Parathyroid adenoma (tissue), 2 donors: ENCODE results near the gene SOX12.
A peak's percentile ranks its signal among the peaks of the same experiment; 100 is the strongest.
"Not testable (repeated sequence)": the region's sequence is repeated elsewhere in the genome, so short reads cannot be mapped to it uniquely, and the experiment has no call there.

Experiments
- H2AFZ ChIP-seq: fragments of 300-600 bp; sonication (generic); one replicate; pipeline ENCODE4 v1.7.0; 2017; ENCODE audit warnings: antibody characterized with exemption, mild to moderate bottlenecking
- H3K27ac ChIP-seq: fragments of 300-600 bp; sonication (generic); one replicate; pipeline ENCODE4 v1.7.0; 2017
- H3K27me3 ChIP-seq: fragments of 300-600 bp; sonication (generic); one replicate; pipeline ENCODE4 v1.7.0; 2017; ENCODE audit warnings: low read length; ENCODE audit not compliant: control insufficient read depth, insufficient read depth
- H3K36me3 ChIP-seq: fragments of 300-600 bp; sonication (generic); one replicate; pipeline ENCODE4 v1.7.0; 2017; ENCODE audit warnings: low read length; ENCODE audit not compliant: control insufficient read depth, insufficient read depth
- H3K4me1 ChIP-seq: fragments of 300-600 bp; sonication (generic); one replicate; pipeline ENCODE4 v1.7.0; 2017; ENCODE audit warnings: control low read depth
- H3K4me2 ChIP-seq: fragments of 300-600 bp; sonication (generic); one replicate; pipeline ENCODE4 v1.7.0; 2017; ENCODE audit warnings: low read length
- H3K4me3 ChIP-seq: fragments of 300-600 bp; sonication (generic); one replicate; pipeline ENCODE4 v1.7.0; 2017; ENCODE audit warnings: low read depth, low read length
- H3K79me2 ChIP-seq: fragments of 300-600 bp; sonication (generic); one replicate; pipeline ENCODE4 v1.7.0; 2017; ENCODE audit warnings: control low read depth
- H3K9ac ChIP-seq: fragments of 300-600 bp; sonication (generic); one replicate; pipeline ENCODE4 v1.7.0; 2017; ENCODE audit warnings: mild to moderate bottlenecking
- H3K9me3 ChIP-seq: fragments of 300-600 bp; sonication (generic); one replicate; pipeline ENCODE4 v1.7.0; 2017; ENCODE audit warnings: low read length; ENCODE audit not compliant: control insufficient read depth
- CTCF ChIP-seq: fragments of 300-600 bp; sonication (generic); IDR thresholded peaks from one replicate; pipeline ENCODE4 v1.7.0; 2017; ENCODE audit warnings: antibody characterized with exemption, mild to moderate bottlenecking
- donor health status: primary hyperparathyroidism.

Gene SOX12

DNA sequence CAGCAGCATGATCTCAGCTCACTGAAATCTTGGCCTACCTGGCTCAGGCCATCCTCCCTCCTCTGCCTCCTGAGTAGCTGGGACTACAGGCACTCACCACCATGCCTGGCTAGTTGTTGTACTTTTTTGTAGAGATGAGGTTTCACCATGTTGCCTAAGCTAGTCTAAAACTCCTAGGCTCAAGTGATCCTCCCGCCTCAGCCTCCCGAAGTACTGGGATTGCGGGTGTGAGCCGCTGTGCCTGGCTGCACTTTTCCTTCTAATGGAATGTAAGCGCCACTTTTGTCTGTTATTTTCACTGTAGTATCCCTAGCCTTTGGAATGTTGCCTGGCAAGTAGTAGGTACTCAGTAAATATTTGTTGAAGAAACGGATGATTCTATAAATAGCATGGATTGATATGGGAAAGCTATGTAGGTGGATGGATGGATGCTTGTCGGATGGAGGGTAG, 44.8 kb downstream of the SOX12 start:
- H3K9me3 ChIP-seq: no peaks in the 10 kb centered on the region
- H2AFZ ChIP-seq: no peak overlapping the region
- H3K9ac ChIP-seq: no peak overlapping the region
- peaks cover 17% of the 10 kb centered on the region for H3K4me1 ChIP-seq
- TF ChIP-seq CTCF: no peak
- H3K27me3 ChIP-seq: no peaks in the 10 kb centered on the region
- no peaks in the 10 kb centered on the region for H3K79me2 ChIP-seq
- H3K4me3 ChIP-seq: no peak overlapping the region
- H3K27ac ChIP-seq: no peak overlapping the region
- no peaks in the 10 kb centered on the region for H3K36me3 ChIP-seq
- no peak overlapping the region for H3K4me2 ChIP-seq

DNA sequence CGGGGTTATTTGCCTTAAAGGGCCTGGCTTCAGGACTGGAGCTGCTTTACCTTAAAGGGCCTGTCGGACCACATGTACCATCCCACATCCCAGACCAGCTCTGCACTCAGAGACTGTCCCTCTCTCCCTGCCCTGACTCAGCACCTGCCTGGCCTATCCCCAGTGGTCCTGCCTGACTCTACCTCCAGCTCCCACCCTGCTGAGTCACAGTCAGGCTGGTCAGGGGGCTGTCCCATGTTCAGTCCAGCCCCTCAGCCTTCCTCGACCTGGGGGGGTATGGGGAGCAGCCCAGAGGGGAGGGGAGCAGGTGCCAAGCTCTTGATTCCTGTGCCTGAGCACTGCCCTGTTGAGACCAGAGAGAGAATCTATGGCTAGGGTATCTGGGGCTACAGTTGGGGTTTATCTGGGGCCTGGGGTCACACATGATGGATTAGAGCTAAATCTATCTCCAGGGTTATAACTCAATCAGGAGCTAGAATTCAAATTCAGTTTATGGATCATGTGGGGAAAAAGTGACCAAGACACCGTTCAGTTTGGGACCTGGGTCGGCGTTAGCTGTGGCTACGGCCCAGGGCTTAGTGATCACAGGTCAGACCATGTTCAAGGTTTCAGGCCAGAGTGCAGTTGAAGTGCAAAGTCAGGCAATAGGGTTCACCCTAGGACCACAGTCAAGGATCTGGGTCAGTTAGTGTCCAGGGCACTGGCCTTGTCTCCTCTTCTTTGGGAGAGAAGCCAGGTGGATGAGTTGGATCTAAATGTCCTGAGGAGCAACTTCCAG, 45.8 kb downstream of the SOX12 start:
- H3K27ac ChIP-seq: peak overlapping the region; percentile 64
- H3K4me2 ChIP-seq: no peak overlapping the region
- no peaks in the 10 kb centered on the region for H3K27me3 ChIP-seq
- H3K9ac ChIP-seq: no peak overlapping the region
- no peaks in the 10 kb centered on the region for H3K36me3 ChIP-seq
- peaks cover 10% of the 10 kb centered on the region for H3K4me1 ChIP-seq
- H3K79me2 ChIP-seq: no peaks in the 10 kb centered on the region
- no peak overlapping the region for H3K4me3 ChIP-seq
- H3K9me3 ChIP-seq: no peaks in the 10 kb centered on the region
- no peak for TF ChIP-seq CTCF
- peak overlapping the region; percentile 54 for H2AFZ ChIP-seq

GRCh38 chr20:371755-372542, 46.6 kb downstream of the SOX12 start:
- Histone ChIP-seq H3K27ac (peak overlapping the region; percentile 64), H3K9ac (no peak overlapping the region)

GRCh38 chr20:372543-373082, 47.3 kb downstream of the SOX12 start:
- H2AFZ ChIP-seq, H3K79me2 ChIP-seq, H3K36me3 ChIP-seq, H3K4me1 ChIP-seq, H3K9me3 ChIP-seq, H3K4me3 ChIP-seq, H3K27me3 ChIP-seq, H3K4me2 ChIP-seq, H3K9ac ChIP-seq: not testable (repeated sequence)
- peak overlapping the region; percentile 64 for H3K27ac ChIP-seq

More at GRCh38 chr20:371755-372542, 46.6 kb downstream of the SOX12 start:
- Histone ChIP-seq H3K36me3 (no peaks in the 10 kb centered on the region), H3K27me3 (no peaks in the 10 kb centered on the region), H3K4me3 (no peak overlapping the region), H3K79me2 (no peaks in the 10 kb centered on the region), H2AFZ (peak overlapping the region; percentile 54), H3K4me1 (peaks cover 7% of the 10 kb centered on the region), H3K4me2 (peak overlapping the region; percentile 25), H3K9me3 (no peaks in the 10 kb centered on the region)
- no peak for TF ChIP-seq CTCF

DNA sequence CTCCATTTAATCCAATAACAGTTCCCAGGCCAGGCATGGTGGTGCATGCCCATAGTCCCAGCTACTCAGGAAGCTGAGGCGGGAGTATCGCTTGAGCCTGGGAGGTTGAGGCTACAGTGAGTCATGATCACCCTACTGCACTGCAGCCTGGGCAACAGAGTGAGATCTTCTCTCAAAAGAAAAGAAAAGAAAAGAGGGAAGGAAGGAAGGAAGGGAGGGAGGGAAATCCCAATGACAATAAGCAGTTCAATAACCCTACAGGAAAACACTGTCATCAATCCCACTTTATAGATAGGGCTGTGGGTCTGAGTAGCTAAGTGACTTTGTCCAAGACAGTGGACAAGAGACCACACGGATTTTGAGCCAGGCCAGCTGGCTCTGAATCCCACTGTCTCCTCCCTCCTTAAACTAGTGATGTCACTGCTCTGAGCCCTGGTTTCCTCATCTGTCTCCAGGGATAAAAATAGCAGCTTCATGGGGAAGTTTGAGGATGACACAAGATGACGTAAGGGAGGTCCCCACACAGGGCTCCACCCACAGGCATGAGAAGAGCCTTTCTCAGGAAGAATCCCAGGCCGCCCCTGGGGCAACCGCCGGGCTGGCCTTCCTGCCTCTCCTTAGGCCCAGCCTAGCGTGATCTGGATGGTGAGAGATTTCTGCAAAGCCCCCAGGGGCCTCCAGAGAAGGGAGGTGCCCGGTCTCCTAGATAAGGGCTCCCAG, 48.0 kb downstream of the SOX12 start:
- Histone ChIP-seq H3K4me3 (no peak overlapping the region), H3K4me1 (peaks cover 7% of the 10 kb centered on the region), H3K36me3 (no peaks in the 10 kb centered on the region), H3K4me2 (no peak overlapping the region), H3K27ac (no peak overlapping the region), H2AFZ (no peak overlapping the region), H3K79me2 (no peaks in the 10 kb centered on the region), H3K9me3 (no peaks in the 10 kb centered on the region), H3K27me3 (no peaks in the 10 kb centered on the region), H3K9ac (no peak overlapping the region)
- TF ChIP-seq CTCF: no peak
